Cardiac fibroblast (primary cell): ENCODE results near the gene FRMPD1.

Experiments used
- DNase-seq, 2 donors: peaks; one replicate each; pipeline versions ENCODE4 v3.0.0 to v3.0.0-alpha.2; 2010; ENCODE audit warnings: low read depth in 2 of 2
- H3K4me3 ChIP-seq, 2 donors: replicated peaks in 1 of 2; 1 replicate in 1 of 2; 2 replicates in 1 of 2; pipeline ENCODE4 v1.5.1; 2011; ENCODE audit warnings: low read depth in 2 of 2, low read length in 2 of 2, mild to moderate bottlenecking in 2 of 2, moderate library complexity in 1 of 2
- TF ChIP-seq, protein P1 (sequence below): IDR thresholded peaks from one replicate; pipeline ENCODE4 v1.5.1; 2011; ENCODE audit warnings: low read depth, mild to moderate bottlenecking, low read length, inconsistent platforms

FRMPD1 gene

DNA sequence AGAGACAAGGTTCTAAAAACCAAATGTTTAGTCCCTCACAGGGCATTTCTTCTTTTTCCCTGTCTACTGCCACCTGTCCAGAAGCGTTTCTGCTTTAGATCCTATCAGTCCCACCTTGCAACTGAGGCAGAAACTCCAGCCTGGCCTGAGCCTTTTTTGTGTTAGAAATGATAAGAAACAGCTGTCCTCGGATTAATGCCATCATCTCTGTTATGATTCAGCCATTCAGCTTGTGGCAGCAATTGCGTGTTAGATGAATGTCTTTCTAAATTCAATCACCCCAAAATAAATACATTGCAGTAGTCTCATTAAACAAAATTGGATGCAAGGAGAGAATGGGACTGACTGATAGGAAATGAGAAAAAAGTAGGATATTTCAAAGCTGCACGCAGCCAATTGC, 28.3 kb upstream of the FRMPD1 start:
- H3K4me3 ChIP-seq: no peak overlapping the region
- DNase-seq: no peak
- TF ChIP-seq, protein P1, sequence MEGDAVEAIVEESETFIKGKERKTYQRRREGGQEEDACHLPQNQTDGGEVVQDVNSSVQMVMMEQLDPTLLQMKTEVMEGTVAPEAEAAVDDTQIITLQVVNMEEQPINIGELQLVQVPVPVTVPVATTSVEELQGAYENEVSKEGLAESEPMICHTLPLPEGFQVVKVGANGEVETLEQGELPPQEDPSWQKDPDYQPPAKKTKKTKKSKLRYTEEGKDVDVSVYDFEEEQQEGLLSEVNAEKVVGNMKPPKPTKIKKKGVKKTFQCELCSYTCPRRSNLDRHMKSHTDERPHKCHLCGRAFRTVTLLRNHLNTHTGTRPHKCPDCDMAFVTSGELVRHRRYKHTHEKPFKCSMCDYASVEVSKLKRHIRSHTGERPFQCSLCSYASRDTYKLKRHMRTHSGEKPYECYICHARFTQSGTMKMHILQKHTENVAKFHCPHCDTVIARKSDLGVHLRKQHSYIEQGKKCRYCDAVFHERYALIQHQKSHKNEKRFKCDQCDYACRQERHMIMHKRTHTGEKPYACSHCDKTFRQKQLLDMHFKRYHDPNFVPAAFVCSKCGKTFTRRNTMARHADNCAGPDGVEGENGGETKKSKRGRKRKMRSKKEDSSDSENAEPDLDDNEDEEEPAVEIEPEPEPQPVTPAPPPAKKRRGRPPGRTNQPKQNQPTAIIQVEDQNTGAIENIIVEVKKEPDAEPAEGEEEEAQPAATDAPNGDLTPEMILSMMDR: no peak

DNA sequence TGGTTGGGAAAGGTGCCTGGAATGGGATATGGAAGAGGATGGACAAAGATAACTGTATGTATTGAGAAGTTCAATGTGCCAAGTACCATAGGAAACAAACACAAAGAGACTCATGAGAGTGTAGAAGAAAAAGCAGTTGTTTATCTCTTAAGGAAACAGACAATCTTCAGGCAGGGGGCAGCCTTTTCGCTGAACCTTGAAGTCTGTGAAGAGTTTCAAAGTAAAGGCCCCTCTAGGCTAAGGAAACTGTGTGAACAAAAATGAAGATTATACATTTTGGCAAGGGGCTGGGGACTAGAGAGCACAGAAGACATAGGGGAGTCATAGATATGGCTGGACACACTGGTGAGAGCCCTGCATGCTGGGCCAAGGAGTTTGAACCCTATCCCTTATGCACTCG, 27.5 kb upstream of the FRMPD1 start:
- TF ChIP-seq, protein P1: no peak
- no peak for DNase-seq
- no peak overlapping the region for H3K4me3 ChIP-seq

DNA sequence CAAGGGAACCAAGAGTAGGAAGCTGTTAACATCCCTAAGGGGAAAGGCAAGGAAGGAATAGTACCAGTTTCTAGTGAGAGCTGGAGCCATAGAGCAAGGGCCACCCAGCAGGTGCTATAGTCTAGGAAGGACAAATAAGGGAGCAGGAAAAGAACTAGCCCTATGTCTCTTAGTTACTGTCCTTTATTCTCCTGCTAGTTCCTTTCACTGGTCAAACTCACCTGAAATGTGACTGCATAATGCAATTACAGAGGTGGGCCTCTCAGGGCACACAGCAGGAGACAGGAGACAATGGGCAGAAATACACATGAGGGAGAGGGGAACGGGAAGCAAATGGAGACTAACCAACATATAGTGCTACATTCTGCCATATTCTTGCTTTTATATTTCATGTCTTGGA, 26.7 kb upstream of the FRMPD1 start:
- H3K4me3 ChIP-seq: no peak overlapping the region
- DNase-seq: no peak
- TF ChIP-seq, protein P1: no peak

DNA sequence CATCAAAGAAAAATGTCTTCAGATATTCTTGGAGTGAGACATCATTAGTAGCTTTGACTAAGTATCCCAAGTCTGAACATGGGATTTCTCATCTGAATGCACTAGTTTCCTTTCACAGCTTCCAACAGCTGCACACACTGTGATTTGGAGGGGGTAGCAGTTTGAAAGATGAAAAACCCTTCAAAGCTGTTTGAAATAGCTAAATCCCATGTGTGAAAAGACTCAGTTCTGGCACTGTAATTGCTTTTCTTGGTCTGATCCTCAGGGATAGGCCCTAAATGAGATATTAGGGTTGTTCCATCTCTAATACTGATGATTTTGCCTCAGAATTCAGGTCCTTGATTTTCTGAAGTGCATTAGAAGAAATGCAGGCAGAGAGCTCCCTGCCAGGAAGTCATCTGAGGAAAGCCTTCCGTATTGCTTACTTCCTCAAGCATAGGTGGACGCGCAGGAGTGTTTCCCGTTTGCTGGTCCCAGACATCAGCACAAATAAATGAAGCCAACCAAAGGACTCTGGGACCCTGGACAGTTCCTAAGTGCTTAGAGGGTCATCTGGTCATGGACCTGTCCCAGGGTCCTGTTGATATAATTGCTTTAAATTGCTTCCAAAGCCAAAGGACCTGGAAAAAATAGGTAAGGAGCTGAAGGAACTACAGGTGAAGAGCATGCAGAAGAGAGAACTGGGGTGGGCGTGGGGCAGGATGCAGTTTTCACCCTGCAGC, 25.6 kb upstream of the FRMPD1 start:
- TF ChIP-seq, protein P1: no peak
- H3K4me3 ChIP-seq: no peak overlapping the region
- DNase-seq: no peak

DNA sequence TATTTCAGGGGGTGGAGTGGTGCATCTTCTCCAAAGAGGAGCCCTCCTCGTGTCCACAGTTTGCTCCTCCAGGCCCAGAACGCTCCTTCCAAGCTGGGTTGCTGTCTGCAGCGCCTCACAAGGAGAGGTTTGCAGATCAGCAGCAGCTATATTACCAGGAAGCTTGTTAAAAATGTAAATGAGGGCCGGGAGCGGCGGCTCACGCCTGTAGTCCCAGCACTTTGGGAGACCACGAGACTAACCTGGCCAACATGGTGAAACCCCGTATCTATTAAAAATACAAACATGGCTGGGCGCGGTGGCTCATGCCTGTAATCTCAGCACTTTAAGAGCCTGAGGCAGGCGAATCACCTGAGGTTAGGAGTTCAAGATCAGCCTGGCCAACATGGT, 25.0 kb upstream of the FRMPD1 start:
- no peak overlapping the region for H3K4me3 ChIP-seq
- DNase-seq: no peak
- TF ChIP-seq, protein P1: no peak

DNA sequence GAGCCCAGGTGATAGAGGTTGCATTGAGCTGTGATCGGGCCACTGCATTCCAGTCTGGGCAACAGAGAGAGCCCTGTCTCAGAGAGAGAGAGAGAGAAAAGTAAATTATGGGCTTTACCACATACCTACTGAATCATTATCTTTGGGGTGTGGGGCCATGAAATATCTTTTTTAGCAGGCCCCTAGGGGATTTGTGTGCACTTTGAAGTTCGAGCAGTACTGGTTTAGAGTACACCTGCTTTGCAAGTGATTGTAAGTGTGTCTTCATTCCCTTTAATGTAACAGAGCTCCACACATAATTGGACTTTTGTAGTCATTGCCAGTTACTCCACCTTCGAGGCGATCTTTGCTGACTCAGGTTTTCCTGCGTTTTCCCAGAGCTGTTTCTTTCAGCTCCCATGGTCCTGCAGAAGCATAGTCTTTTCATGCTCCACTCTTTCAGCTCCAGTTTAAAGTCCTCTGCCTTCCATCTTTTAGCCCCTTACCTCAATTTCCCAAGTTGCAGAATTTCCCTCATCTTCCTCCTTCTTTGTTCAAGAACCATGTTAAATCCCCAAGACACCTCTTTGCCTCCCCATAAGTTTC, 24.0 kb upstream of the FRMPD1 start:
- DNase-seq: no peak
- TF ChIP-seq, protein P1: no peak
- no peak overlapping the region for H3K4me3 ChIP-seq
